ENCODE data around the gene USP7. TPM values are rescaled to one million over a fixed set of nuclear protein-coding genes. Genes with fewer than 3 reads are reported as not detected.

The USP7 gene
- total and polyA plus RNA-seq, 4 donors = 19.7 to 174 (median 56.0) TPM

- H3K4me3 ChIP-seq = no peak overlapping the region
- DNase-seq = no peak
- no peaks in the 10 kb centered on the region for H3K27me3 ChIP-seq (ENCODE audit: control insufficient read depth in 3 of 3, insufficient read depth in 3 of 3, low read length in 2 of 3)
- H3K9ac ChIP-seq (ENCODE audit: insufficient read depth in 1 of 2, low read length in 2 of 2) = no peak overlapping the region
- no peak for ATAC-seq (ENCODE audit: insufficient read depth, low FRiP score)
- 87 to 88% methylated on average over 8 of the region's 8 CpGs for WGBS, 2 donors
- H3K36me3 ChIP-seq (ENCODE audit: control insufficient read depth in 4 of 4, insufficient read depth in 4 of 4, low read length in 4 of 4) = peaks cover 5 to 33% (median 17%) of the 10 kb centered on the region in 4 donors
- peaks cover 0 to 11% (median 0%) of the 10 kb centered on the region in 5 donors for H3K4me1 ChIP-seq (ENCODE audit: control insufficient read depth in 5 of 5, insufficient read depth in 5 of 5, low read length in 5 of 5)
- no peak overlapping the region for H3K27ac ChIP-seq (ENCODE audit: low read depth in 1 of 2, low read length in 1 of 2)
- TF ChIP-seq, protein P1, sequence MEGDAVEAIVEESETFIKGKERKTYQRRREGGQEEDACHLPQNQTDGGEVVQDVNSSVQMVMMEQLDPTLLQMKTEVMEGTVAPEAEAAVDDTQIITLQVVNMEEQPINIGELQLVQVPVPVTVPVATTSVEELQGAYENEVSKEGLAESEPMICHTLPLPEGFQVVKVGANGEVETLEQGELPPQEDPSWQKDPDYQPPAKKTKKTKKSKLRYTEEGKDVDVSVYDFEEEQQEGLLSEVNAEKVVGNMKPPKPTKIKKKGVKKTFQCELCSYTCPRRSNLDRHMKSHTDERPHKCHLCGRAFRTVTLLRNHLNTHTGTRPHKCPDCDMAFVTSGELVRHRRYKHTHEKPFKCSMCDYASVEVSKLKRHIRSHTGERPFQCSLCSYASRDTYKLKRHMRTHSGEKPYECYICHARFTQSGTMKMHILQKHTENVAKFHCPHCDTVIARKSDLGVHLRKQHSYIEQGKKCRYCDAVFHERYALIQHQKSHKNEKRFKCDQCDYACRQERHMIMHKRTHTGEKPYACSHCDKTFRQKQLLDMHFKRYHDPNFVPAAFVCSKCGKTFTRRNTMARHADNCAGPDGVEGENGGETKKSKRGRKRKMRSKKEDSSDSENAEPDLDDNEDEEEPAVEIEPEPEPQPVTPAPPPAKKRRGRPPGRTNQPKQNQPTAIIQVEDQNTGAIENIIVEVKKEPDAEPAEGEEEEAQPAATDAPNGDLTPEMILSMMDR (IDR thresholded peaks at IDR 0.05; ENCODE audit: control extremely low read depth, extremely low read depth) = no peak
- H3K9me3 ChIP-seq (ENCODE audit: control insufficient read depth in 4 of 4, insufficient read depth in 3 of 4, low read length in 3 of 4) = no peaks in the 10 kb centered on the region
Measured at GRCh38 chr16:8848939-8849391, 114.7 kb downstream of the USP7 start.

DNA sequence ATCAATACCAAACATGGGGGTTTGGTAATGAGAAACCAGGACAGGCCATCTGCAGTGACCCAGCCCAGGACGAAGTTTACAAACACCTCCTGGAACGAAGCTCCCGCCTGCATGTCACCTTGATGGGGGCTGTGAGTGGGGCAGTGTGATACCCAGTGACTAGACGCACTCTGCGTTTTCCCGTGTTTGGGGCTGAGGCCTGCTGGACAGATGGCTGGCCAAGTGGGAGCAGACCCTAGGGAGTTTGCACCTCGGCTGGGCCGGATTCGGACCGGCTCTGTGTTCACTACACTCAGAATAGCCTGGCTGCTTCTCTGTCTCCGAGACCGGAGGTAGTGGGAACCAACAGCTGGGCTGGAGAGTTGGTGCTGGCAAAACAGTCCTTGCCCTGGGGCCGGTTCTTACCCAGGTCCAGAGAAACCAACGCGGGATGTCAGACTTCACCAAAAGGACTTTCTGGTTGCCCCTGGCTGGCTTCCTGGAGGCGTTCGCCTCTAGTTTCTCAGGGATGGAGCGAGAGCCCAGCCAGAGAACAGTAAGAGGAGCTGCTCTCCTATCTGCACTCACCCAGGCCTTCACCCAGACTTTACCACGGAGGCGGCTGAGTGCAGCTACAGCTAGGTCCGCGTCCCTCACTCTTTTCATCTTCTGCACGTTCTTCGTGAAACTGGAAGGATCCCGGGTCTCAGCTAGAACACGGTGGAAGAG is 115.3 kb downstream of the USP7 start:
- Histone ChIP-seq H3K36me3 (ENCODE audit: control insufficient read depth in 4 of 4, insufficient read depth in 4 of 4, low read length in 4 of 4) (peaks cover 5 to 33% (median 16%) of the 10 kb centered on the region in 4 donors), H3K9me3 (ENCODE audit: control insufficient read depth in 4 of 4, insufficient read depth in 3 of 4, low read length in 3 of 4) (no peaks in the 10 kb centered on the region), H3K27me3 (ENCODE audit: control insufficient read depth in 3 of 3, insufficient read depth in 3 of 3, low read length in 2 of 3) (no peaks in the 10 kb centered on the region), H3K4me3 (no peak overlapping the region), H3K9ac (ENCODE audit: insufficient read depth in 1 of 2, low read length in 2 of 2) (no peak overlapping the region), H3K27ac (ENCODE audit: low read depth in 1 of 2, low read length in 1 of 2) (no peak overlapping the region), H3K4me1 (ENCODE audit: control insufficient read depth in 5 of 5, insufficient read depth in 5 of 5, low read length in 5 of 5) (peaks cover 0 to 11% (median 0%) of the 10 kb centered on the region in 5 donors)
- WGBS, 2 donors = 92 to 96% methylated on average over 26 of the region's 26 CpGs
- ATAC-seq (ENCODE audit: insufficient read depth, low FRiP score) (no peak), DNase-seq (no peak)
- TF ChIP-seq, protein P1 (IDR thresholded peaks at IDR 0.05; ENCODE audit: control extremely low read depth, extremely low read depth) = no peak

- no peaks in the 10 kb centered on the region for H3K27me3 ChIP-seq (ENCODE audit: control insufficient read depth in 3 of 3, insufficient read depth in 3 of 3, low read length in 2 of 3)
- ATAC-seq (ENCODE audit: insufficient read depth, low FRiP score) (no peak), DNase-seq (no peak)
- H3K27ac ChIP-seq (ENCODE audit: low read depth in 1 of 2, low read length in 1 of 2) = no peak overlapping the region
- 93 to 97% methylated on average over 15 of the region's 15 CpGs for WGBS, 2 donors
- H3K36me3 ChIP-seq (ENCODE audit: control insufficient read depth in 4 of 4, insufficient read depth in 4 of 4, low read length in 4 of 4) = peaks cover 5 to 29% (median 12%) of the 10 kb centered on the region in 4 donors
- no peak overlapping the region for H3K4me3 ChIP-seq
- no peaks in the 10 kb centered on the region for H3K9me3 ChIP-seq (ENCODE audit: control insufficient read depth in 4 of 4, insufficient read depth in 3 of 4, low read length in 3 of 4)
- no peak overlapping the region for H3K9ac ChIP-seq (ENCODE audit: insufficient read depth in 1 of 2, low read length in 2 of 2)
- TF ChIP-seq, protein P1 (IDR thresholded peaks at IDR 0.05; ENCODE audit: control extremely low read depth, extremely low read depth) = no peak
- H3K4me1 ChIP-seq (ENCODE audit: control insufficient read depth in 5 of 5, insufficient read depth in 5 of 5, low read length in 5 of 5) = peaks cover 0 to 11% (median 0%) of the 10 kb centered on the region in 5 donors
Measured at GRCh38 chr16:8847623-8848022, 116.1 kb downstream of the USP7 start.

Data from lung (tissue), 12 donors.